Renal pelvis (tissue), 4 donors: ENCODE results near the gene SCN9A. TPM values are rescaled to one million over a fixed set of nuclear protein-coding genes. Genes with fewer than 3 reads are reported as not detected.
"Not testable (repeated sequence)": the region's sequence is repeated elsewhere in the genome, so short reads cannot be mapped to it uniquely, and the experiment has no call there.

Experiments used
- DNase-seq: peaks from one replicate; pipeline ENCODE4 v3.0.0-alpha.2; 2013
- polyA plus RNA-seq, 3 donors: library from polyadenylated mRNA; unstranded; fragments of 120-200 nt; gene quantifications; one replicate each; pipeline ENCODE4 v1.2.1, GENCODE V29; 2013; ENCODE audit not compliant: insufficient read length in 3 of 3

Gene SCN9A
- polyA plus RNA-seq, 3 donors = 1.2 to 2.1 (median 1.4) TPM

DNA sequence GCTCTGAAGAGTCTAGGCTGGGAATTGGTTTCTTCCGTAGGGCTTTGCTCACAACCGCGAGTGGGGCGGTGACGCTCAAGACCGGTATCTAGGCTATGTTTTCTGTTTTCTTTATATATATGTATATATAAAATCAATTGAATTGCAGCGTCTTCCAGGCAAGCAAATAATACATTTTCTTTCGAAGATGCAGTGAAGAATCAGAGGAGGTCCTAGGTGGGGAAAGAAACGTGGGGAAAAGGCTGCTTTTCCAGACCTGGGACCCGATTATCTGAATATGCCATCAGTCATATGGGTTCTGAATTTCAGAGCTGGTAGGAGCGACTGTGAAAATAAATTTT, 714 bp upstream of the SCN9A start:
- DNase-seq = no peak

DNA sequence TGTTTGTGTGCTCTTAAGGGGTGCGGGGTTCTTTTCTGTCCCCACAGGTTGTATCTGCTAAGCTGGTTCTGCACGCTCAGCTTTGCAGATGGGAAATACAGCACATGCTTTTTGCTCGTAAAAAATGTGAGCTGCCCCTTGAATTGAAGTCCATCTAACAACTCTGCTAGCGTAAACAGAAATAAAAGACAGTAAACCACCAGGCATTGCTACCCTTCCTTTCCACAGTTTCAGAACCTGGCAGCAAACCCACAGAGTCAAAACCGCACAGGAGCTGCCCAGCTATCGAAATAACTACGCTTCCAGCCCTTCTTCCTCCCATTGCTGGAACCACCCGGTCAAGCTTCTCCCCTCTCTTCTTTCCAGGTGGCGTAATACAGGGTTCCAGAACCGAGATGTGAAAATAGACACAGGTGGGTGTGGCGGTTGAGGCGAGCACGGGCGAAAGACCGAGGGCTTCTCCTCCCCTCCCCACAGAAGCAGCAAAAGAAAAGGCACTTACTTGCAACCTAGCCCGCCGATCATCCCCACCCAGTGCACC, 479 bp downstream of the SCN9A start:
- DNase-seq = peak; percentile 20

DNA sequence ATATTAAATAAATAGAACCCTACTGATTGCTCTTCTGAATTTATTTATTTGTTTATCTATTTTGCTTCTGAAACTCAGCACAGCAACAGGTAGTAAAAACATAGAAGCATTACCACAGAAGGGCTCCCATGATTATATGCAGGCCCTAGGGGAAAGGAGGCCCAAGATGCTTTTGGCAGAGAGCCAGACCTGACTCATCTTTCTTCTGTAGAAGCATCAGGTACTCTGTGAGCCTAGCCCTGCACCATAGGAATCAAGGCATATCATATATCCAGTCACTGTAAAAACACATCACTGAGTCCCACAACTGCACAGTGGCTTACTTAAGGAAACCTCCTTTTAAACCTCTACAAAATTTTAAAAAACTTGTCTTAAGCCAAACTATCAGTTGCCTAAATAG, 1.8 kb downstream of the SCN9A start:
- peak; percentile 38 for DNase-seq

DNA sequence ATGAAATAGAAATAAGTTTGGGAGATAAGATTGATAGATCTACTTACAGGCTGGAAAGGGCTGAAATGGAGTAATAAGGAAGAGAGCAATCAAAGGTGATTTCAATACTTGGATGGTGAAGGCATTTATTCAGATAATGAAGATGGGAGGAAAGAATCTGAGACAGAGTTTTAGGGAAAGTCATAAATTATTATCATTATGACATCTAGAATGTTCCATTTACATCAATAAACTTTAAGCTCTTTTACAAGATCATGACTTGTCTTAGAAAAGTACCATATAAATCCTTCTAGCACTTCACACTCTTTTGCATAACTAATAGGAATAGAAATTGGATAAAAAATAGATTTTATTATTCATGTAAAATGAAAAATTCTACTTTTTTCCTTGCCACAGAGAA, 2.2 kb downstream of the SCN9A start:
- DNase-seq = no peak

DNA sequence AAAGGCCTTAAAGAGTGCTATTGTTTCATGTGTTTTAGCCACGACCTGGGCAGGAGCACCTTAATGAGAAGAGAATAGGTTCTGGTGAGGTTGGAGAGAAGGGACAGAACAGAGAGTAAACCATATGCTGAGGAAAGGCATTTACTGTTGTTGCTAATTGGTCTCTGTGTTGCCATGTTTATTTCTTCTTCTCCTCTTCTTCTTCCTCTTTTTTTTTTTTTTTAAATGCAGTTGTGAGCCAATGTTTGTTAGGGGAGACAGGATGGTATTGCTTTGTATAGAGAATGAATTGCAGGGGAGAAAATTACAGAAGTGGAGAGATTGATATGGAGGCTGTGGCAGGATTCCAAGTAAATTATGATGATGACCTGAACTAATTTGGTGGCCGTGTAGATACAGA, 2.6 kb downstream of the SCN9A start:
- DNase-seq = no peak

DNA sequence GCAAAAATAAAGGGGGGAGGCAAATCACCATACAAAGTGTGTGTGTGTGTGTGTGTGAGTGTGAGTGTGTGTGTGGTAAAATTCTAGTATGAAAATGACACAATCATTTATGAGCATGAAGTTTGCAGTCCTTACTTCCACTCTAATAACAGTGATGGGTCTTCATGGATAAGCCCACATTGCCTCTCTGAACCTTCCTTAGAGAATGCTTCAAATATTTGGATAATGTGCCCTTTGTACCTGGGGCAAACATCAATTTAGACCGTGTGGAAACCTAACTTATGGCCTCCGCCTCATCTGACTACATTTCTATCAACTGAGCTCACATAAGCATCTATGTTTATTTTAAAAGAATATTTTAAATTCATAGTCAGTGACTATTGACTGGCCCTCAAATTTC, 3.7 kb downstream of the SCN9A start:
- no peak for DNase-seq

DNA sequence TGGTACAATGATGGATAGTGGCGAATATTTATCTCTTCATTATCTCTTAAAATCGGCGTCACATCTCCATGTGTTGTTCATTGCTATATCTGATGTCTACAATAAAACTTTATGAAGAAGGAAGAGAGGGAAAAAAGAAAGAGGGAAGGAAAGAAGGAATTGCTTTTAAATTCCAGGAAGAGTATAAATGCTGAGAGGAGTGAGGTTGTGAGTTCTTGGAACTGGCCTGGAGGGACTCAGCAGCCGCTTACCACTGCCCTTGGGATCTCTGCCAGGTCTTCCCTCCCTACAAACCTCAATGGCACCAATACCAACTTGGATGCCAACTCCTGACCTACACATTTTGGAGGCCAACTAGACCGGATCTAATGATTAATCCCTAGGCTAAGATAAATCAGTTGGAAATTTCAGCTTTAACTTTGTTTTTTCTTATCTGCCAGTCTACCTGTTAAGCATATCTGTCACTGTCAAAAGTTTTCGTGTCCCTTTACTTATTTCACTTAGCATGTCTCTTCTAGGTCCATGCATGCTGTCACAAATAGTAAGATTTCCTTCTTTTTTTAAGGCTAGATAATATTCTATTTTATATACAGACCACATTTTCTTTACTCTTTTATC, 9.8 kb downstream of the SCN9A start:
- DNase-seq = no peak

DNA sequence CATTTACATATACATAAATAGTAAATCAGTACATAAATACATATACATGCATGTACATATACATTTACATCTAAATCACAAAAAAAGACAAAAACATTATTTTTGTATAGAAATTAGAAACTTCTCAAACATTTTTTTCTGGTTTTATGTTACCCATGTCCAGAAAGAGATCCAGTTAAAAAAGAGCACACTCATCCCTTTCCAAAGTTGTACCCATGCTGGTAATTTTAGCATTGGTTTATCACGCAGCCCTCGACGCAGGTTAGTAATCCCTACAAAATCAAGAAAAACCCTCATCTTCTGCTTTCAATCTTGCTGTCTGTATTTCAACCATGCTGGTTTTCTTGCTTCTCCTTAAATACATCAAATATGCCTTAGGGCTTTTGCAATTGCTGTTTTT, 10.5 kb downstream of the SCN9A start:
- DNase-seq = no peak

DNA sequence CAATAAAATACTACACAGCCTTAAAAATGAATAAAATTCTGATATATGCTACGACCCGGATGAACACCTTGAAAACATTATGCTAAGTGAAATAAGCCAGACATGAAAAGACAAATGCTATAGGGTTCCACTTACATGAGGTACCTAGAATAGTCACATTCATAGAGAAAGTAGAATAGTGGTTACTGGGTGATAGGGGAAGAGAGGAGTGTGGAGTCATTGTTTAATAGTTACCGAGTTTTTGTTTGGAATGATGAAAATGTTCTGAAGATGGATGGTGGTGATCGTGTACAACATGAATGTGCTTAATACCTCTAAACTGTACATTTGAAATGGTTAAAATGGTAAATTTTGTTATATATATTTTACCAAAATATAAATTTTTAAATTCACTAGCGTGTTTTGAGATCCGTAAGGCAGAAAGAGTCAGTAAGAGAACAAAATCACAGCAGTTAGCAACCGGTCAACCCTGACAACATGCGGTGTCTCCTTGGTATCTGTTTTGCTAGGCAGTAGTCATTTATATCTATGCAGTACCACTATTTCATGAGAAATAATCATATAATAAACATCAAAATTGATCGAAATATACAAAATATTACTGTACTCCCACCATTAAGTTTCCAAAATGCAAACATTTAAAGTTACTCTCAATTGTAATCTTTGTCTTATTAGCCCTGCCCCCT, 11.1 kb downstream of the SCN9A start:
- DNase-seq = no peak

DNA sequence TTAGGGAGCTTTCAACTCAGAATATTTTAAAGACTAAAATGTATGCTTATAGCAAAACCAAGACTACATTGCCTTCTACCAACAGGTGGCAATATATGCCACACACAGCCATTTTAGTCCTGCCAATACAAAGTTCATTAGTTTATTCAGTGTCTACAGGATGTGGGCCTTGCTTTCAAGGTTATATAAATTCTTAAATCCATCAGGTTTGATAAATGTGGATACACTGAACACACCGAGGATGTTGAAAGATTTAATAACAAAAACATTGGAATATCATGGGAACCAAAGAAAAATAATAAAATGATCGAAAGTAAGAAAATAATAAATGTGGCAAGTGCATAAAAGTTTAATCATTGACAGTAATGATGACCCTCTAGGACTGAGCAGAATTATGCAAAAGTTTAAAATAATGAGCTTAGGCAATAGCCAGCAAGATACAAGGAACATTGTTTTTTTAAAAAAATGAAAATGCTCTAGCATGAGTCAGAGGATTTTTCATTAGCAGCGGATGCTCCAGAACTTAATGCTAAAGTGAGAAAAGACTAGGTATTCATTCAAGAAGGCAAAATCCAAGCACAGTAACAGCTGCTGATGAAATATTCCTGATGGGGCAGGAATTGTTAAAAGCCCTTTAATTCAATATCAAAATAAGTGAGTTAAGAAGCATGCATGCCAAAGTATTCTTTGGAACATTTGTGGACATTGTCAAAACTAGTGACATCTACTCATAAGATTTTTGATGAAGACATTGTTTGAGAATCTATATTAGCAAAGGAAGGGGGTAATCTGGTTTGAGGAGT, 14.2 kb downstream of the SCN9A start:
- no peak for DNase-seq

DNA sequence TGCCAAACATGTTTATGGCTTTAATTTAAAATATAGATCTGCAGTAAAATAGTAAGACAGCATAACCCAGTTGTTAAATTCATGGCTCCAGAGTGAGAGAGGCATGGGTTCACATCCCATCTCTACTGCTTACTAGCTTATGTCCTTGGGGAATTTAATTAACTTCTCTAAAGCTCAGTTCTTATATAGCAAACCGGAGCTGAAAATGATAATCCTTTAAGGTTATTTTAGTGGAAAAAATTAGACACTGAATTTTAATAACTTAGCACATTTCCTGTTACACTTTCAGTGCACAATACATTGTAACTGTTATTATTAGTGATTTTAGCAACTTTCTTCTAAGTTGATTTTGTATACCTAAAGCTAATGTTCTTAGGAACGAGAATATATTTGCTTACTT, 14.8 kb downstream of the SCN9A start:
- DNase-seq = no peak

DNA sequence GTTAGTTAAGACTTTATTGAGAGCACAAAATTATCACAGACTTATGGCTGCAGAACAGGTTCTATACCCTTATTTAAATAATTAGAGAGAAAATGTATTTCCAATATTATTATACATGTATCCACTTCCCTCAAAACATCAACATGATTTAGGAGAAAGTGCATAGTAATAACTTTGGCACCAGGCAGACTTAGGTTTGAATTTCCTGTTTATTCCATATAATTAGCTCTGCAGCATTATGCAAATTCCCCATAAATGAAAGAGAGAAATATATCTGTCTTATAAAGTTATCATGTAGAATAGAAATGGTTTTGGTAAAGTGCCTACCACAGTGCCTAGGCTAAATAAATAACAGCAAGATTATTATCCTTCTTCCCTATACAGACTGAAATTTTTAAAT, 15.3 kb downstream of the SCN9A start:
- no peak for DNase-seq

DNA sequence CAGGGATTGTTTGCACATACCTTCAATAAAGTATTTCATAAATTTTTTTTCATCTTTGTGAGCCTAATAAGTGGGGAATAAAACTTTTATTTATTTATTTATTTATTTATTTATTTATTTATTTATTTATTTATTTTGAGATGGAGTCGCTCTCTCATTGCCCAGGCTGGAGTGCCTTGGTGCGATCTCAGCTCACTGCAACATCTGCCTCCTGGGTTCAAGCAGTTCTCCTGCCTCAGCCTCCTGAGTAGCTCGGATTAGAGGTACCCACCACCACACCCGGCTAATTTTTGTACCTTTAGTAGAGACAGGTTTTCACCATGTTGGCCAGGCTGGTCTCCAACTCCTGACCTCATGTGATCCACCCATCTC, 17.8 kb downstream of the SCN9A start:
- not testable (repeated sequence) for DNase-seq

DNA sequence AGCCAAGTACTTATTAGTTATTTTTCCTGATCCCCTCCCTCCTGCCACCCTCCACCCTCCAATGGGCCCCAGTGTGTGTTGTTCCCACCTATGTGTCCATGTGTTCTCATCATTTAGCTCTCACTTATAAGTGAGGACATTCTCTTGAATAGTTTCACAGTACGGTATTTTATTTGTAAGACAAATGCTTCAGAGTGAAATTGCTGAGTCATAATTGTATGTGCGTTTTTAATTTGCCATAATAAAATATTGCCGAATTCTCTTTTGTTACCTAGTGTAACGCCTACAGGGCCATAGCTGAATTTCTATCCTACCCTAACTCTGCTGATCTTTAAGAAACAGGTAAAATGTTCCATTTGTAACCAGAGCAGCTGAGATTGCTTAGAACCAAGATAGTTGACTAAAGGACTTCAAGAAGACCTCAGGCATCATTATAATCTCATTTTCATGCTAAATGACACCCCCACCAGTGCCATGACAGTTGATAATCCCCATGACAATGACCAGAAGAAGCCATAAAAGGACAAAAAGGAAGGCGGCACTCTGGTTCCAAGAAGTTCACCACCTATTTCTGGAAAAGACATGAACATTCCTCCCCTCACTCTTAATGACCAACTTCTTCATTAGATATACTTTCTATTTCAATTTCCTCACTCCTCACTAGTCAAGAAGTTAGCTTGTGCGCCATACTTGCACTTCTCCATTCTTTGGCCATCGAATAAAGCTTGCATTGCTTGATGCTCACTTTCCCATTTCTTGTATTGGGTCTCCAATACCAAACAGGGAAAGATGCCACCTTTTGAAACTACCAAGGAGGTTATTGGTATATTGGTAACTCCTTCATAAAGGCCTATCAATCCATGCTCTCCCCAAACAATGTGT, 18.4 kb downstream of the SCN9A start:
- DNase-seq = no peak

DNA sequence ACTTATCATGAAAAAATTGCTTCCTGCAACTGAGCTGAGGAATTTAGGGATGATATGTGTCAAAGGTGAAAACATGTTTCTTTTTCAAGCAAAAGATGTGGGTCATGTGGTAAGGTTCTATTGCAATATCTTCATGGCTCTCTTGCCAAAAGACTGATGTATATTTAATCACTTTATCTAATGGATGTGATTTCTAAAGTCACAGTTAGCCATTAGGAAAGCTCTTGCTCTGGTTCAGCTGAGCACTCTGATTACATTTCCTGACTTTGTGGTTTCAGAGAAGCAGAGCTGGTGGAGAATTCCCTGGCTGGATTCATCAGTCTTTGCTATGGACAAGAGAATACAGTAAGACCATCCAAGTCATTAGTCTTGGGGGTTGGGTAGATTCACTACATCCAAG, 24.4 kb downstream of the SCN9A start:
- DNase-seq = no peak

DNA sequence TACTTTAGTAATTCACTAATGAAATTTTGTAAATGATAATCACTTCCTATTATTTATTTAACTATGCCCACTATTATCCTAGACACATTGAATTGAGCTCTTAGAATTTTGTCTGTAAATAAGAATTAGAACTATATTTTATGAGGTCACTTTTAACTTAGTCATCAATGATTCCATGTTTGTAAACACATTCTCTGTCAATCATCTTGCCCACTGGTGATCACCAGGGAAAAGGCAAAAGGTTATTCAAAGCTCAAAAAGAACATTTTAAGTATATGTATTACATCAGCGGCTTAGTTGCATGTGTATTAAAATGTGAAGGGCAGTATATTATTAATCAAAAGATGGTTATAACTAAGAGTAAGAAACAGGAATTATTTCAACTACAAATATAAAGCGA, 25.2 kb downstream of the SCN9A start:
- DNase-seq = no peak

DNA sequence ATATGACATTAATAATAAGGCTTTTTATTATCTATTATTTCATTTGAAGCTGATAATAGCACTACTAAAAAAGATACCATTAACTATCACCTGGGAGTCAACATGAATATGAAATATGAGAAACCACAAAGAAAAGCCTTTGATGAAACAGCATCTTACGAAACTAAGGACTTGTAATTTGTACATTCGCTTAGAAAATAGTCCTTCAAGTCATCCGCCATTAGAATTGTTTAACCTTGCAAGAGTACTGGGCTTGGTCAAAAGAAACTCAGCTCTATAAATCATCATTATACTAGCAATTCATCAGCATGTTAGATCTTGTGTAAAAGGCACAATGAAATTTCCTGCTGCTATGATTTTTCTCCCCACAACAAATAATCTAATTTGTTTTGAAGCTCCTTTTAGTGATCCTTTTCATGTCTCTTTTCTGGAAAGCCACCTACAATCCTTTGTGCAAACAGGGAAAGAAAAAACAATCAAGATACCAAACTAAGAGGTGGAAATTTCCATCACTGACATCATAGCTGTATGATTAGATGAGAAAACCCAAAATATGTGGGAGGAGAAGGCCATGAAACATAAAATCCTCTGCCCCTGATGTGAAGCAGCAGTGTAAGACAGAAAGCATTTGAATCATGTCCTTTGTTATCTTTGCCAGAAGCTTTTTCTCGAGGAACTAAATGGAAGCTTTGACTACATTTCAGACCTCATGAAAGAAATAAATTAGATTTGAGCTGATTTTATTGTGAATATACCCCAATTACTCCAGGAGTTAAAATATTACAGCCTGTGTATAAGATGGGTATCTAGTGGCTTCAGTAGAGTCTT, 31.2 kb downstream of the SCN9A start:
- DNase-seq = no peak

DNA sequence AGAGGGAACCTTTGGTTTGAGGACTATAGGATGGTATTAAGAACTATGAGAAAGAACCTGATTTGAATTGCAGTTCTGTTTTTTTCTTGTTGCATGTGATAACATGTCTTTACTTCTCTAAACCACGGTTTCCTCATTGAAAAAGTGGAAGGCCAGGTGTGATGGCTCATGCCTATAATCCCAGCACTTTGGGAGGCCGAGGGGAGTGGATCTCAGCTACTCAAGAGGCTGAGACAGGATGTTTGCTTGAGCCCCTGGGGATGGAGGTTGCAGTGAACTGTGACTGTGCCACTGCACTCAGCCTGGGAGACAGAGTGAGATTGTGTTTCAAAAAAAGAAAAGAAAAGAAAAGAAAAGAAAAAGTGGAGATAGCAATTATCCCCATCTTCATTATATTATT, 32.3 kb downstream of the SCN9A start:
- no peak for DNase-seq

DNA sequence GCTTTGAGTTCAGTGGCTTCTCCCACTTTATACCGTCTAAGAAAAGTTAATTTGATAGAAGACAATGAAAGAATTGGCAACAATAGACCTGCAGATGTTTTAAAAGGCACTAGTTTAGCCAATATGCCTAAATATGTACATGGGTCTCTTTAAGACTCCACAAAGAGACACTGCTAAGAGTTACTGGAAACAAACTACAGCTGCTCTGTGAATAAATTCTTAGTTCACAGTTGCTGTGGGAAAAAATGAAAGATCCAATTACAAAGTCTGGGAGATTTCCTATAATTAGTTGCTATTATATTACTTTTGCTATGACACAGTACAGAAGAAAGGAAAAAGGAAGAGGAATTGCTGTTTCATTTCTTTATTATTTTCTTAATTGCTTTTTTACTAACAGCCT, 34.3 kb downstream of the SCN9A start:
- no peak for DNase-seq

DNA sequence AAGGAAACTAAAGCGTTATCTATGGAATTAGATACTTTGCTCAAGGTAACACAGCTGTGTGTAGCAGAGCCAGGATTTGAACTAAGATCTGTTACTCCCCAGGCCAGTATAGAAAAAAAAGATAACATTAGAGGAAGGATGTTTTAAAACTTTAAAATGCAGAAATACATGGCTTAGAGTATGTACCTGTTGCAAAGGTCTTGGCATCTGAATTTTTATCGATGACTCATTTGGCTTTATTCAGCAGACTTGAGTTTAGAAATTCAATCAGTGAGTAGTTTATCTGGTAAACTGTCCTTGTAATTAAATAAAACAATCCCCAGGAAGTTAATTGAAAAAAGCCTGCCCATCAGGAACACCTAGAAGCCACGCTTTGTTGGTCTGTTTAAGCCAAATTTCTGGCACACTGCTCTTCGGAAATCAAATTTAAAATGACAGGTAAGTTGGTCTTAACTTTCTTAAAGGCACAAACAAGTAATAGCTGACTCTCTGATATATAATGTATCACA, 36.9 kb downstream of the SCN9A start:
- no peak for DNase-seq

DNA sequence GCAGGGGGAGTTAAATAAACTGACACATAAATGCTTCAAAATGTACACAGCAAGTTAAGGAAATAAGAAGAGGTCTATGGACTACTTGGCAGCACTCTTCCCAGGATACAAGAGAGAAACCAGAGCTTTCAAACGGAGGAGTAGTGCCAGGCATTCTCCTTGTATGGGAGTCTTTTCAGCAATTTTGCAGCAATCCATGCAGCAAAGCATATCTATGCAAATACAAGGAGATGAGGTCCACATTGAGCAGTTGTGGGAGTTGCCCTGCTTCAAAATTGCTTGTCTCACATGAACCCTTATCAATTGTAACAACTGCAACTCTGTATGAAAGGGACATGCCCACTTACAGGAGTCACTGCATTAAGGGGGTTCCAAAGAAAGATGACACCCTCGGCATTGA, 37.8 kb downstream of the SCN9A start:
- DNase-seq = no peak
